IMR-90 (cell line): ENCODE measurements around the gene DELE1. TPM values are rescaled to one million over a fixed set of nuclear protein-coding genes. Genes with fewer than 3 reads are reported as not detected.

ENCODE experiments used
- ATAC-seq: fragments of 200-7000 bp; cut with Tn5 transposase; 2 replicates; pipeline ENCODE4 v1.9.1; 2020; ENCODE audit warnings: low read depth, mild to moderate bottlenecking, moderate library complexity
- BruUV-seq: library from RNA; stranded (reverse); fragments of 400-500 nt; replicated peaks from 2 replicates; lab custom pipeline; 2021; lab: Mats Ljungman, UMichigan
- CTCF ChIA-PET: fragments of 300-600 bp; formaldehyde crosslinking; extraction: SDS; loops from one replicate; lab custom pipeline; 2021; ENCODE audit warnings: antibody characterized with exemption; lab: Yijun Ruan, JAX
- POLR2A ChIA-PET: fragments of 300-600 bp; sonication (Branson Sonifier 250); formaldehyde crosslinking; loops from one replicate; lab custom pipeline; 2022; ENCODE audit warnings: antibody characterized with exemption; ENCODE audit not compliant: unreplicated experiment; lab: Charles Lee
- DNase-seq: peaks from one replicate; pipeline ENCODE4 v3.0.0; 2013
- H2AFZ ChIP-seq: replicated peaks from 2 replicates; pipeline ENCODE3; 2013; ENCODE audit warnings: low read length, mild to moderate bottlenecking; ENCODE audit not compliant: poor library complexity
- H2AK5ac ChIP-seq: 2 replicates; pipeline ENCODE4 v1.6.1; 2013; ENCODE audit warnings: low read depth, low read length, inconsistent platforms
- H2AK9ac ChIP-seq: replicated peaks from 2 replicates; pipeline ENCODE3; 2013; ENCODE audit warnings: mild to moderate bottlenecking, low read depth, low read length, moderate library complexity; ENCODE audit not compliant: poor library complexity
- H2BK120ac ChIP-seq: 2 replicates; pipeline ENCODE4 v1.6.1; 2013; ENCODE audit warnings: low read depth, low read length, inconsistent platforms
- H2BK15ac ChIP-seq: 3 replicates; pipeline ENCODE4 v1.6.1; 2013; ENCODE audit warnings: low read depth, low read length, inconsistent platforms
- H2BK20ac ChIP-seq: 2 replicates; pipeline ENCODE4 v1.6.1; 2013; ENCODE audit warnings: low read depth, mild to moderate bottlenecking, inconsistent platforms, low read length, moderate library complexity
- H2BK5ac ChIP-seq: 2 replicates; pipeline ENCODE4 v1.6.1; 2013; ENCODE audit warnings: mild to moderate bottlenecking, low read depth, low read length, inconsistent platforms; ENCODE audit not compliant: poor library complexity, severe bottlenecking
- H3K14ac ChIP-seq: replicated peaks from 2 replicates; pipeline ENCODE4 v1.6.1; 2013; ENCODE audit warnings: low read depth, low read length, inconsistent platforms
- H3K18ac ChIP-seq: 2 replicates; pipeline ENCODE4 v1.6.1; 2013; ENCODE audit warnings: low read depth, low read length, control low read depth
- H3K23ac ChIP-seq: 2 replicates; pipeline ENCODE4 v1.6.1; 2013; ENCODE audit warnings: low read depth, low read length, inconsistent platforms
- H3K27ac ChIP-seq: 2 replicates; pipeline ENCODE4 v1.5.1; 2013; ENCODE audit warnings: mild to moderate bottlenecking, control low read depth, low read length; ENCODE audit not compliant: insufficient read depth
- H3K27me3 ChIP-seq: 2 replicates; pipeline ENCODE4 v1.6.1; 2013; ENCODE audit warnings: low read length; ENCODE audit not compliant: control insufficient read depth, insufficient read depth
- H3K36me3 ChIP-seq: 2 replicates; pipeline ENCODE4 v1.6.1; 2013; ENCODE audit warnings: low read length, mixed read lengths; ENCODE audit not compliant: control insufficient read depth, insufficient read depth
- H3K4ac ChIP-seq: 2 replicates; pipeline ENCODE4 v1.6.1; 2013; ENCODE audit warnings: low read depth, low read length, inconsistent platforms
- H3K4me1 ChIP-seq: 2 replicates; pipeline ENCODE4 v1.6.1; 2013; ENCODE audit warnings: low read length, mixed read lengths; ENCODE audit not compliant: control insufficient read depth, insufficient read depth
- H3K4me2 ChIP-seq: 2 replicates; pipeline ENCODE4 v1.6.1; 2013; ENCODE audit warnings: low read depth, mild to moderate bottlenecking, control low read depth, low read length, moderate library complexity
- H3K4me3 ChIP-seq: 2 replicates; pipeline ENCODE4 v1.5.1; 2013; ENCODE audit warnings: low read depth, mild to moderate bottlenecking, control low read depth, low read length, moderate library complexity; ENCODE audit not compliant: insufficient read depth
- H3K56ac ChIP-seq: 2 replicates; pipeline ENCODE4 v1.6.1; 2013; ENCODE audit warnings: low read length, inconsistent platforms; ENCODE audit not compliant: insufficient read depth; ENCODE audit errors: extremely low read depth
- H3K79me1 ChIP-seq, 2 experiments: 2 replicates each; pipeline ENCODE4 v1.6.1; 2013; ENCODE audit warnings: low read length in 2 of 2, inconsistent platforms in 1 of 2, low read depth in 1 of 2
- H3K9ac ChIP-seq: 2 replicates; pipeline ENCODE4 v1.6.1; 2013; ENCODE audit warnings: low read depth, low read length, control low read depth
- H3K9me1 ChIP-seq: 2 replicates; pipeline ENCODE4 v1.6.1; 2013; ENCODE audit warnings: low read length, inconsistent platforms; ENCODE audit not compliant: insufficient read depth
- H3K9me3 ChIP-seq: 2 replicates; pipeline ENCODE4 v1.6.1; 2013; ENCODE audit warnings: low read length; ENCODE audit not compliant: control insufficient read depth, insufficient read depth
- H4K20me1 ChIP-seq: 2 replicates; pipeline ENCODE4 v1.6.1; 2013; ENCODE audit warnings: low read length, inconsistent platforms; ENCODE audit not compliant: insufficient read depth
- H4K5ac ChIP-seq: 2 replicates; pipeline ENCODE4 v1.6.1; 2013; ENCODE audit warnings: mild to moderate bottlenecking, low read depth, low read length, control low read depth
- H4K8ac ChIP-seq, 2 experiments: 2 replicates each; pipeline ENCODE4 v1.6.1; 2013; ENCODE audit warnings: low read depth in 2 of 2, low read length in 2 of 2, control low read depth in 1 of 2, inconsistent platforms in 1 of 2
- H4K91ac ChIP-seq: 2 replicates; pipeline ENCODE4 v1.6.1; 2013; ENCODE audit warnings: low read depth, low read length, inconsistent platforms; ENCODE audit not compliant: insufficient read depth
- MAZ ChIP-seq: IDR thresholded peaks from 2 replicates; pipeline ENCODE4 v1.6.1; 2012; ENCODE audit warnings: low read depth, mild to moderate bottlenecking, low read length, improper control_type of control experiment, moderate library complexity, borderline replicate concordance
- MXI1 ChIP-seq: IDR thresholded peaks from 2 replicates; pipeline ENCODE4 v1.6.1; 2012; ENCODE audit warnings: low read depth, mild to moderate bottlenecking, low read length, moderate library complexity, borderline replicate concordance
- RAD21 ChIP-seq: IDR thresholded peaks from 2 replicates; pipeline ENCODE4 v1.6.1; 2012; ENCODE audit warnings: low read length, improper control_type of control experiment
- RFX5 ChIP-seq: IDR thresholded peaks from 2 replicates; pipeline ENCODE4 v1.8.0; 2012; ENCODE audit warnings: low read depth, mild to moderate bottlenecking, low read length, moderate library complexity
- WGBS, 2 experiments: methylation state at CpG; one replicate each; pipeline versions ENCODE4 v1.1.5 to v1.1.7; 2013; ENCODE audit warnings: missing lambda C conversion rate in 2 of 2; ENCODE audit not compliant: insufficient read length in 1 of 2; ENCODE audit errors: extremely low coverage in 2 of 2; 5-methylcytosine and 5-hydroxymethylcytosine counted together
- dilution Hi-C: fragments of 300-500 bp; cut with HindIII; formaldehyde crosslinking; loops from one replicate; pipeline ENCODE4 v1.14.3; 2018; ENCODE audit warnings: low sequenced_read_pairs; ENCODE audit not compliant: unreplicated experiment
- in situ Hi-C: fragments of 300-500 bp; cut with MboI; formaldehyde crosslinking; loops from 3 replicates; pipeline ENCODE4 v1.14.3; 2019; ENCODE audit warnings: low sequenced_read_pairs, inconsistent platforms, mixed read lengths
- intact Hi-C: fragments of 100-400 bp; cut with micrococcal nuclease; formaldehyde crosslinking; loops from 2 replicates; pipeline ENCODE4 v1.10.0; 2022
- polyA plus RNA-seq, 3 experiments: library from polyadenylated mRNA; depleted of rRNA; stranded (reverse); fragments of >200 nt; gene quantifications; 2 replicates each; pipeline ENCODE4 v1.2.3, GENCODE V29; 2012; ENCODE audit warnings: low replicate concordance in 1 of 3
- total RNA-seq: library from RNA; depleted of rRNA; stranded (reverse); fragments of >200 nt; gene quantifications from 2 replicates; pipeline ENCODE4 v1.2.3, GENCODE V29; 2012
- TF ChIP-seq, protein P1 (sequence below): conservative IDR thresholded peaks from 2 replicates; pipeline ENCODE4 v1.5.1; 2012; ENCODE audit warnings: mild to moderate bottlenecking, low read depth, low read length, improper control_type of control experiment
- TF ChIP-seq, protein P2 (sequence below): fragments of 150-350 bp; IDR thresholded peaks from 2 replicates; pipeline ENCODE4 v1.6.1; 2016; ENCODE audit warnings: low read depth, mild to moderate bottlenecking, low read length, moderate library complexity, borderline replicate concordance
- TF ChIP-seq, protein P3 (sequence below): fragments of 150-350 bp; IDR thresholded peaks from 2 replicates; pipeline ENCODE4 v1.6.1; 2017; ENCODE audit warnings: mild to moderate bottlenecking, antibody characterized with exemption, low read length, low read depth

The DELE1 gene
- total and polyA plus RNA-seq, 2 of the 4 experiments (the other 2 are of a cell fraction): 28.0 to 66.1 TPM

DNA sequence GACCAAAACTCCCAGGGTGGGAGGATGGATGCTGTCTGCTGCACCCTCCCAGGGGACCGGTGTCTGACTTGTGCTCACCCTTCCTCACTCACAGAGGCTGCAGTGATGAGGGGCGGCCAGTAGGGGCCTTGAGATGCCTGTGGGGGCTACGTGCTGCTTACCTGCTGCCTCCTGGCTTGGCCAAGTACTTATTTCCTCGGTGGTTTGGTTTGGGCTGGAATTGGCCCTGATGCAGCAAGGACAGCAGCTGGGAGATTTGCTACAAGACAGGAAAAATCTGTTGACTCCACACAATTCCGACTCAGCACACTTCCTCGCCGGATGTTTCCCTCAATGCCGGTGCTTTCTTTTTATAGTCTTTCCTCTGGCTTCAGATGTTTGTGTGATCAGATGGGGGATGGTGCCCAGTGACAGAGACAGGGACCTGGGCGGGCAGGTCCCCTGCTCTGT, 27.7 kb downstream of the DELE1 start:
- Histone ChIP-seq H3K4me1 (no peaks in the 10 kb centered on the region), H3K4ac (no peak overlapping the region), H3K79me1 (no peaks in the 10 kb centered on the region), H3K4me2 (no peak overlapping the region), H4K91ac (no peak overlapping the region), H3K27ac (no peak overlapping the region), H3K18ac (no peak overlapping the region), H4K5ac (no peak overlapping the region), H3K56ac (no peak overlapping the region), H2AFZ (no peak overlapping the region), H3K9me1 (no peaks in the 10 kb centered on the region), H2AK9ac (no peak overlapping the region), H3K9me3 (no peaks in the 10 kb centered on the region), H2BK5ac (no peak overlapping the region), H2BK120ac (no peak overlapping the region), H2AK5ac (no peak overlapping the region), H4K20me1 (no peaks in the 10 kb centered on the region), H3K14ac (no peak overlapping the region), H4K8ac (no peak overlapping the region), H3K9ac (no peak overlapping the region), H2BK15ac (no peak overlapping the region), H3K27me3 (peaks cover 29% of the 10 kb centered on the region), H2BK20ac (no peak overlapping the region), H3K4me3 (no peak overlapping the region), H3K36me3 (no peaks in the 10 kb centered on the region), H3K23ac (no peak overlapping the region)
- in situ Hi-C loops (no loop called here), dilution Hi-C loops (no loop called here), intact Hi-C loops (no loop called here)
- TF ChIP-seq RFX5: no peak
- TF ChIP-seq, protein P1, sequence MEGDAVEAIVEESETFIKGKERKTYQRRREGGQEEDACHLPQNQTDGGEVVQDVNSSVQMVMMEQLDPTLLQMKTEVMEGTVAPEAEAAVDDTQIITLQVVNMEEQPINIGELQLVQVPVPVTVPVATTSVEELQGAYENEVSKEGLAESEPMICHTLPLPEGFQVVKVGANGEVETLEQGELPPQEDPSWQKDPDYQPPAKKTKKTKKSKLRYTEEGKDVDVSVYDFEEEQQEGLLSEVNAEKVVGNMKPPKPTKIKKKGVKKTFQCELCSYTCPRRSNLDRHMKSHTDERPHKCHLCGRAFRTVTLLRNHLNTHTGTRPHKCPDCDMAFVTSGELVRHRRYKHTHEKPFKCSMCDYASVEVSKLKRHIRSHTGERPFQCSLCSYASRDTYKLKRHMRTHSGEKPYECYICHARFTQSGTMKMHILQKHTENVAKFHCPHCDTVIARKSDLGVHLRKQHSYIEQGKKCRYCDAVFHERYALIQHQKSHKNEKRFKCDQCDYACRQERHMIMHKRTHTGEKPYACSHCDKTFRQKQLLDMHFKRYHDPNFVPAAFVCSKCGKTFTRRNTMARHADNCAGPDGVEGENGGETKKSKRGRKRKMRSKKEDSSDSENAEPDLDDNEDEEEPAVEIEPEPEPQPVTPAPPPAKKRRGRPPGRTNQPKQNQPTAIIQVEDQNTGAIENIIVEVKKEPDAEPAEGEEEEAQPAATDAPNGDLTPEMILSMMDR: peak; percentile 26; the same call in 1 of the 2 replicates
- TF ChIP-seq, protein P2, sequence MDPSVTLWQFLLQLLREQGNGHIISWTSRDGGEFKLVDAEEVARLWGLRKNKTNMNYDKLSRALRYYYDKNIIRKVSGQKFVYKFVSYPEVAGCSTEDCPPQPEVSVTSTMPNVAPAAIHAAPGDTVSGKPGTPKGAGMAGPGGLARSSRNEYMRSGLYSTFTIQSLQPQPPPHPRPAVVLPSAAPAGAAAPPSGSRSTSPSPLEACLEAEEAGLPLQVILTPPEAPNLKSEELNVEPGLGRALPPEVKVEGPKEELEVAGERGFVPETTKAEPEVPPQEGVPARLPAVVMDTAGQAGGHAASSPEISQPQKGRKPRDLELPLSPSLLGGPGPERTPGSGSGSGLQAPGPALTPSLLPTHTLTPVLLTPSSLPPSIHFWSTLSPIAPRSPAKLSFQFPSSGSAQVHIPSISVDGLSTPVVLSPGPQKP: no peak
- TF ChIP-seq MXI1: no peak
- TF ChIP-seq MAZ: no peak
- TF ChIP-seq, protein P3, sequence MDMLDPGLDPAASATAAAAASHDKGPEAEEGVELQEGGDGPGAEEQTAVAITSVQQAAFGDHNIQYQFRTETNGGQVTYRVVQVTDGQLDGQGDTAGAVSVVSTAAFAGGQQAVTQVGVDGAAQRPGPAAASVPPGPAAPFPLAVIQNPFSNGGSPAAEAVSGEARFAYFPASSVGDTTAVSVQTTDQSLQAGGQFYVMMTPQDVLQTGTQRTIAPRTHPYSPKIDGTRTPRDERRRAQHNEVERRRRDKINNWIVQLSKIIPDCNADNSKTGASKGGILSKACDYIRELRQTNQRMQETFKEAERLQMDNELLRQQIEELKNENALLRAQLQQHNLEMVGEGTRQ: no peak
- no peak for TF ChIP-seq RAD21
- ATAC-seq (peak; percentile 53), DNase-seq (no peak)
- no CpG with 5 or more reads among the region's 9 CpGs for WGBS, 2 experiments
- POLR2A ChIA-PET: no interaction called here
- CTCF ChIA-PET: interaction anchor here (1.0 to 1.3 kb wide), 2 partner anchors 9 to 28 kb away, joined by 4 read pairs; no protein-coding TSS in a partner anchor
- no TSS peak for BruUV-seq
